Heart left ventricle (tissue), 13 donors: Measurements from ENCODE around the gene KCNC1.

Experiments used
- CTCF ChIP-seq, 12 donors: fragments of 200-600 bp; sonication (generic) in 4 of 12; IDR thresholded peaks; one replicate each; pipeline versions ENCODE4 v1.5.0 to v1.8.0; 2018 to 2022; ENCODE audit warnings: antibody characterized with exemption in 12 of 12, mild to moderate bottlenecking in 5 of 12
- POLR2A ChIP-seq, 2 donors: fragments of 450-650 bp; IDR thresholded peaks; one replicate each; pipeline ENCODE4 v1.6.1; 2017; ENCODE audit warnings: antibody characterized with exemption in 2 of 2, mild to moderate bottlenecking in 2 of 2, moderate library complexity in 2 of 2
- donor health status: ischemic (EF 13 %, LVEDD 7.1; RV severe dilation, severe dysfunction).
- donor health status: DM: no; HTN: yes; CAD: no.
- donor health status: DM: no; HTN: no; CAD: no.
- donor health status: ischemic (EF 25% LVEDD 6.9; RV normal size, moderate dysfunction).
- donor health status: ischemic (EF 25% LVEDD 5.7; RV mildly dilated, moderate dysfunction).
- donor health status: ischemic (EF 35%, LVEDD 5.7; RV mildly dilated, moderate dysfunction).
- donor health status: nonischemic (EF 11% LVEDD 7.7; RV severe dilation, severe dysfunction).
- donor health status: DM: yes; HTN: yes; CAD: no.
- donor health status: PGD.
- donor health status: ischemic (EF 29% LVEDD 5.4; RV normal size, mild dysfunction).
- donor health status: nonischemic (EF 23%, LVEDD 6.1; RV moderate dilation, normal function).

GRCh38 chr11:17755891-17756290 lies 21.3 kb downstream of the KCNC1 start:
- TF ChIP-seq POLR2A (IDR thresholded peaks at IDR 0.05) (no peak), CTCF (IDR thresholded peaks at IDR 0.05) (no peak)
